HepG2 (cell line): ENCODE measurements around the gene SS18L1. TPM values are rescaled to one million over a fixed set of nuclear protein-coding genes. Genes with fewer than 3 reads are reported as not detected.
A peak's percentile ranks its signal among the peaks of the same experiment; 100 is the strongest.

Source experiments
- BHLHE40 ChIP-seq: IDR thresholded peaks from 2 replicates; pipeline ENCODE4 v1.6.1; 2011; ENCODE audit warnings: low read length, improper control_type of control experiment
- FOXJ3 ChIP-seq: sonication (generic); formaldehyde crosslinking; IDR thresholded peaks from 2 replicates; pipeline ENCODE4 v1.4.0; 2020; ENCODE audit warnings: missing genetic modification reagents, mild to moderate bottlenecking, borderline replicate concordance
- FOXO4 ChIP-seq: sonication (generic); formaldehyde crosslinking; conservative IDR thresholded peaks from 2 replicates; pipeline ENCODE4 v1.8.1; 2023; ENCODE audit warnings: missing genetic modification reagents
- HIVEP1 ChIP-seq: sonication (generic); formaldehyde crosslinking; IDR thresholded peaks from 2 replicates; pipeline ENCODE4 v1.4.0; 2020; ENCODE audit warnings: mild to moderate bottlenecking, missing genetic modification reagents
- KMT2B ChIP-seq: IDR thresholded peaks from 2 replicates; pipeline ENCODE4 v1.6.1; 2016; ENCODE audit warnings: missing genetic modification reagents, missing compliant biosample characterization
- NFE2L1 ChIP-seq: sonication (generic); formaldehyde crosslinking; IDR thresholded peaks from 2 replicates; pipeline ENCODE4 v1.4.0; 2020; ENCODE audit warnings: missing genetic modification reagents, mild to moderate bottlenecking, borderline replicate concordance
- NFYB ChIP-seq: sonication (generic); formaldehyde crosslinking; IDR thresholded peaks from 2 replicates; pipeline ENCODE4 v1.4.0; 2020; ENCODE audit warnings: missing genetic modification reagents
- RXRB ChIP-seq: IDR thresholded peaks from 2 replicates; pipeline ENCODE4 v1.6.1; 2016; ENCODE audit warnings: borderline replicate concordance, missing genetic modification reagents, missing compliant biosample characterization
- SP1 ChIP-seq, 2 experiments: fragments of 450-650 bp in 1 of 2; sonication (generic) in 1 of 2; formaldehyde crosslinking in 1 of 2; IDR thresholded peaks; 2 replicates each; pipeline versions ENCODE4 v1.4.0 to v1.6.1; 2016 to 2020; ENCODE audit warnings: missing genetic modification reagents in 1 of 2
- SRSF4 ChIP-seq: fragments of 200-400 bp; formaldehyde crosslinking; IDR thresholded peaks from one replicate; pipeline ENCODE4 v1.6.1; 2018; ENCODE audit warnings: mild to moderate bottlenecking, low read depth, low read length, moderate library complexity; ENCODE audit not compliant: poor library complexity, severe bottlenecking
- TBL1XR1 ChIP-seq: fragments of 150-350 bp; IDR thresholded peaks from 2 replicates; pipeline ENCODE4 v1.6.1; 2014; ENCODE audit warnings: borderline replicate concordance, low read length; ENCODE audit not compliant: partially characterized antibody
- TRAFD1 ChIP-seq: sonication (generic); formaldehyde crosslinking; IDR thresholded peaks from 2 replicates; pipeline ENCODE4 v1.5.1; 2020; ENCODE audit warnings: missing genetic modification reagents, mild to moderate bottlenecking, borderline replicate concordance
- ZNF20 ChIP-seq: sonication (generic); formaldehyde crosslinking; IDR thresholded peaks from 2 replicates; pipeline ENCODE4 v1.4.0; 2020; ENCODE audit warnings: mild to moderate bottlenecking, moderate library complexity, missing genetic modification reagents
- ZNF205 ChIP-seq: IDR thresholded peaks from 2 replicates; pipeline ENCODE4 v1.6.1; 2018; ENCODE audit warnings: missing biosample characterization, missing genetic modification reagents
- ZNF251 ChIP-seq: sonication (generic); formaldehyde crosslinking; IDR thresholded peaks from 2 replicates; pipeline ENCODE4 v1.9.0; 2021; ENCODE audit warnings: mild to moderate bottlenecking, missing genetic modification reagents
- ZNF616 ChIP-seq: sonication (generic); formaldehyde crosslinking; IDR thresholded peaks from 2 replicates; pipeline ENCODE4 v1.5.0; 2020; ENCODE audit warnings: low read depth, mild to moderate bottlenecking, missing genetic modification reagents
- ZNF788 ChIP-seq: sonication (generic); formaldehyde crosslinking; IDR thresholded peaks from 2 replicates; pipeline ENCODE4 v1.5.0; 2020; ENCODE audit warnings: mild to moderate bottlenecking, missing genetic modification reagents, borderline replicate concordance
- ZSCAN31 ChIP-seq: sonication (generic); formaldehyde crosslinking; IDR thresholded peaks from 2 replicates; pipeline ENCODE4 v1.5.0; 2020; ENCODE audit warnings: low read depth, mild to moderate bottlenecking, missing genetic modification reagents
- polyA plus RNA-seq, 8 experiments: library from polyadenylated mRNA; depleted of rRNA in 3 of 8; stranded (reverse) in 7 of 8; unstranded in 1 of 8; fragments of >200 nt; fragmentation: Illumina TruSeq in 4 of 8; extraction: Trizol in 4 of 8; gene quantifications; 2 replicates each; pipeline versions ENCODE4 v1.2.1 to v1.2.3, GENCODE V29; 2011 to 2016; ENCODE audit warnings: low read depth in 4 of 8, missing spikeins in 1 of 8, mixed read lengths in 1 of 8; ENCODE audit not compliant: insufficient read depth in 1 of 8
- total RNA-seq, 5 experiments: library from RNA; depleted of rRNA; stranded (reverse); fragments of >200 nt; fragmentation: Illumina TruSeq; extraction: Trizol; gene quantifications; 2 replicates each; pipeline ENCODE4 v1.2.3, GENCODE V29; 2016; ENCODE audit warnings: low read depth in 1 of 5
- TF ChIP-seq, protein P1 (sequence below): sonication (generic); formaldehyde crosslinking; IDR thresholded peaks from 2 replicates; pipeline ENCODE4 v1.4.0; 2020; ENCODE audit warnings: missing genetic modification reagents
- TF ChIP-seq, protein P2 (sequence below), 2 experiments: IDR thresholded peaks; 2 replicates each; pipeline ENCODE4 v1.6.1; 2011 to 2012; ENCODE audit warnings: low read length in 2 of 2, borderline replicate concordance in 1 of 2, low read depth in 1 of 2, mild to moderate bottlenecking in 1 of 2, moderate library complexity in 1 of 2

SS18L1 gene
- total and polyA plus RNA-seq, 2 of the 13 experiments (the other 11 are each of a cell fraction or from before 2014, with no cell fraction given): 17.8 to 27.6 TPM

DNA sequence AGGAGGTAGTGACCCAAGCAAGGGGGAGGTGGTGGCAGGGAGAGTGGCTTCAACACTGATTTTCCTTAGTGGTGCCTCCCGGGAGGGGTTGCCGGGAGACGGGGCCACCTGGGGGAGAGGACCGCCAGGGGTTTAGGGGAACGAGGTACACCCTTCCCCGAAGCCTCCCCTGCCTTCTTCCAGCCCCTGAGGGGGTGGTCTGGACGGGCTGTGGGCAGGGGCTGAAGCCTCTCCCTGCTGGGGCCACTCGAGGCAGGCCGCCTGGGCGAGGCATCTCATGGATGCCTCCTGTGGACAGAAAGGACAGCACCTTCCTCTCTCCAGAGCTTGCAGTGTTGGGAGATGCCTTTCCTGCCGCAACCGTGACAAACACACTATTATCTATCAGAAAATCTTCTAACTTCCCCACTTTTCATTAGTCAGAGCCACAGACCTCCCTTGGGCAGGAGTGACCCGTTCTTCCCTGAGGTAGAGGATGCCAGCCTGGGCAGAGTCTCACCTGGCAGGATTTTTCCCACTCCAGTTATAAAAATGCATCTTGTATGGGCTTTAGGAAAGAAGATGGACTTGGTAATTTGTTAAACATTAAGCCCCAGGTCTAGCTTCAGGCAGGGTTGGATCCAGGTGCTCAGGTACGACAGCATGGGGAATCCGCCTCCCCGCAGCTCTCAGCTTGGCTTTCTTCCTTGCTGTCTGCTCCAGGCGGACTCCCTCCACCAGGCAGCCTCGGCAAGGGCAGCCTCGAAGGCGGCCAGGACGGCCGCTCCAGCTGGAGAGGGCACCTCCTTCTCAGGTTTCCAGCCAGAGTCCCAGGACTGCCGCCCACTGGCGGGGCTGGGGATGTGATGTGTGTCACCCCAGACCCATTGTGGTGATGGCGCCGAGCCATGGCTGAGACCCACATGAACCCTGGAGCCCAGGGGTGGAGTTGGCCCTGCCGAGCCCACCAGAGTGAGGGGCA lies 65.5 kb downstream of the SS18L1 start (continued):
- TF ChIP-seq, protein P1, sequence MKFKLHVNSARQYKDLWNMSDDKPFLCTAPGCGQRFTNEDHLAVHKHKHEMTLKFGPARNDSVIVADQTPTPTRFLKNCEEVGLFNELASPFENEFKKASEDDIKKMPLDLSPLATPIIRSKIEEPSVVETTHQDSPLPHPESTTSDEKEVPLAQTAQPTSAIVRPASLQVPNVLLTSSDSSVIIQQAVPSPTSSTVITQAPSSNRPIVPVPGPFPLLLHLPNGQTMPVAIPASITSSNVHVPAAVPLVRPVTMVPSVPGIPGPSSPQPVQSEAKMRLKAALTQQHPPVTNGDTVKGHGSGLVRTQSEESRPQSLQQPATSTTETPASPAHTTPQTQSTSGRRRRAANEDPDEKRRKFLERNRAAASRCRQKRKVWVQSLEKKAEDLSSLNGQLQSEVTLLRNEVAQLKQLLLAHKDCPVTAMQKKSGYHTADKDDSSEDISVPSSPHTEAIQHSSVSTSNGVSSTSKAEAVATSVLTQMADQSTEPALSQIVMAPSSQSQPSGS (CRISPR knock-in tag): no peak
- no peak for TF ChIP-seq FOXO4
- no peak for TF ChIP-seq NFE2L1 (CRISPR knock-in tag)
- TF ChIP-seq, protein P2, sequence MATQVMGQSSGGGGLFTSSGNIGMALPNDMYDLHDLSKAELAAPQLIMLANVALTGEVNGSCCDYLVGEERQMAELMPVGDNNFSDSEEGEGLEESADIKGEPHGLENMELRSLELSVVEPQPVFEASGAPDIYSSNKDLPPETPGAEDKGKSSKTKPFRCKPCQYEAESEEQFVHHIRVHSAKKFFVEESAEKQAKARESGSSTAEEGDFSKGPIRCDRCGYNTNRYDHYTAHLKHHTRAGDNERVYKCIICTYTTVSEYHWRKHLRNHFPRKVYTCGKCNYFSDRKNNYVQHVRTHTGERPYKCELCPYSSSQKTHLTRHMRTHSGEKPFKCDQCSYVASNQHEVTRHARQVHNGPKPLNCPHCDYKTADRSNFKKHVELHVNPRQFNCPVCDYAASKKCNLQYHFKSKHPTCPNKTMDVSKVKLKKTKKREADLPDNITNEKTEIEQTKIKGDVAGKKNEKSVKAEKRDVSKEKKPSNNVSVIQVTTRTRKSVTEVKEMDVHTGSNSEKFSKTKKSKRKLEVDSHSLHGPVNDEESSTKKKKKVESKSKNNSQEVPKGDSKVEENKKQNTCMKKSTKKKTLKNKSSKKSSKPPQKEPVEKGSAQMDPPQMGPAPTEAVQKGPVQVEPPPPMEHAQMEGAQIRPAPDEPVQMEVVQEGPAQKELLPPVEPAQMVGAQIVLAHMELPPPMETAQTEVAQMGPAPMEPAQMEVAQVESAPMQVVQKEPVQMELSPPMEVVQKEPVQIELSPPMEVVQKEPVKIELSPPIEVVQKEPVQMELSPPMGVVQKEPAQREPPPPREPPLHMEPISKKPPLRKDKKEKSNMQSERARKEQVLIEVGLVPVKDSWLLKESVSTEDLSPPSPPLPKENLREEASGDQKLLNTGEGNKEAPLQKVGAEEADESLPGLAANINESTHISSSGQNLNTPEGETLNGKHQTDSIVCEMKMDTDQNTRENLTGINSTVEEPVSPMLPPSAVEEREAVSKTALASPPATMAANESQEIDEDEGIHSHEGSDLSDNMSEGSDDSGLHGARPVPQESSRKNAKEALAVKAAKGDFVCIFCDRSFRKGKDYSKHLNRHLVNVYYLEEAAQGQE (IDR thresholded peaks at IDR 0.05; ENCODE audit: borderline replicate concordance in 1 of 2, low read depth in 1 of 2, low read length in 2 of 2): no peak
- TF ChIP-seq ZNF205 (CRISPR knock-in tag): no peak
- TF ChIP-seq ZNF616 (CRISPR knock-in tag): no peak
- TF ChIP-seq ZSCAN31 (CRISPR knock-in tag): no peak
- no peak for TF ChIP-seq SRSF4
- TF ChIP-seq KMT2B: no peak
- no peak for TF ChIP-seq SP1 (IDR thresholded peaks at IDR 0.05)
- TF ChIP-seq SP1 (CRISPR knock-in tag; IDR thresholded peaks at IDR 0.05): 0 out of 2 replicates have a peak, but pooled peaks have one; percentile 31
- TF ChIP-seq TBL1XR1: no peak
- no peak for TF ChIP-seq HIVEP1
- no peak for TF ChIP-seq TRAFD1 (CRISPR knock-in tag)
- TF ChIP-seq BHLHE40: no peak
- TF ChIP-seq FOXJ3: no peak
- peak; percentile 45; the same call in 1 of the 2 replicates for TF ChIP-seq ZNF788 (CRISPR knock-in tag)
- no peak for TF ChIP-seq ZNF251
- no peak for TF ChIP-seq RXRB
- TF ChIP-seq ZNF20: no peak
- TF ChIP-seq NFYB (CRISPR knock-in tag): no peak
